MCF 10A (cell line): Measurements from ENCODE around the gene KIAA0319L. TPM values are rescaled to one million over a fixed set of nuclear protein-coding genes. Genes with fewer than 3 reads are reported as not detected.

ENCODE experiments used
- BruUV-seq: library from RNA; stranded (reverse); fragments of 400-500 nt; replicated peaks from 2 replicates; lab custom pipeline; 2021; lab: Mats Ljungman, UMichigan
- CTCF ChIA-PET: fragments of 300-600 bp; sonication (Branson Sonifier 250); formaldehyde crosslinking; extraction: SDS; loops from one replicate; lab custom pipeline; 2021; ENCODE audit warnings: antibody characterized with exemption, inconsistent platforms; lab: Yijun Ruan, JAX
- POLR2A ChIA-PET: fragments of 300-600, 350-650 bp; sonication (Branson Sonifier 250); formaldehyde crosslinking; extraction: SDS; loops from one replicate; lab custom pipeline; 2020; ENCODE audit warnings: antibody characterized with exemption, inconsistent platforms; lab: Yijun Ruan, JAX
- DNase-seq: peaks from one replicate; pipeline ENCODE4 v3.0.0-alpha.2; 2018; ENCODE audit not compliant: unreplicated experiment
- H3K27ac Mint-ChIP-seq: one replicate; pipeline ENCODE4 v1.8.0; 2022; ENCODE audit warnings: mild to moderate bottlenecking, low read depth, mixed read lengths; ENCODE audit not compliant: unreplicated experiment
- H3K27me3 Mint-ChIP-seq: one replicate; pipeline ENCODE4 v1.8.0; 2022; ENCODE audit warnings: mixed read lengths; ENCODE audit not compliant: insufficient read depth, unreplicated experiment
- H3K36me3 Mint-ChIP-seq: one replicate; pipeline ENCODE4 v1.8.0; 2022; ENCODE audit warnings: mild to moderate bottlenecking, moderate library complexity, mixed read lengths; ENCODE audit not compliant: insufficient read depth, unreplicated experiment
- H3K4me1 Mint-ChIP-seq: one replicate; pipeline ENCODE4 v1.8.0; 2022; ENCODE audit warnings: mixed read lengths; ENCODE audit not compliant: insufficient read depth, unreplicated experiment
- H3K4me3 Mint-ChIP-seq: one replicate; pipeline ENCODE4 v1.8.0; 2022; ENCODE audit warnings: mild to moderate bottlenecking, moderate library complexity, mixed read lengths; ENCODE audit not compliant: unreplicated experiment
- H3K9me3 Mint-ChIP-seq: one replicate; pipeline ENCODE4 v1.8.0; 2022; ENCODE audit warnings: mixed read lengths; ENCODE audit not compliant: unreplicated experiment
- intact Hi-C: fragments of 100-400 bp; cut with micrococcal nuclease; formaldehyde crosslinking; loops from 2 replicates; pipeline ENCODE4 v1.14.1; 2022
- total RNA-seq: library from RNA; stranded (reverse); gene quantifications from 2 replicates; pipeline ENCODE4 v1.2.3, GENCODE V29; 2022
- TF ChIP-seq, protein P1 (sequence below): fragments of 200-600 bp; IDR thresholded peaks from one replicate; pipeline ENCODE4 v1.8.0; 2022; ENCODE audit warnings: antibody characterized with exemption, mild to moderate bottlenecking; ENCODE audit not compliant: unreplicated experiment

The KIAA0319L gene
- total RNA-seq, 1 experiment from 2014 or later: 50.7 TPM

DNA sequence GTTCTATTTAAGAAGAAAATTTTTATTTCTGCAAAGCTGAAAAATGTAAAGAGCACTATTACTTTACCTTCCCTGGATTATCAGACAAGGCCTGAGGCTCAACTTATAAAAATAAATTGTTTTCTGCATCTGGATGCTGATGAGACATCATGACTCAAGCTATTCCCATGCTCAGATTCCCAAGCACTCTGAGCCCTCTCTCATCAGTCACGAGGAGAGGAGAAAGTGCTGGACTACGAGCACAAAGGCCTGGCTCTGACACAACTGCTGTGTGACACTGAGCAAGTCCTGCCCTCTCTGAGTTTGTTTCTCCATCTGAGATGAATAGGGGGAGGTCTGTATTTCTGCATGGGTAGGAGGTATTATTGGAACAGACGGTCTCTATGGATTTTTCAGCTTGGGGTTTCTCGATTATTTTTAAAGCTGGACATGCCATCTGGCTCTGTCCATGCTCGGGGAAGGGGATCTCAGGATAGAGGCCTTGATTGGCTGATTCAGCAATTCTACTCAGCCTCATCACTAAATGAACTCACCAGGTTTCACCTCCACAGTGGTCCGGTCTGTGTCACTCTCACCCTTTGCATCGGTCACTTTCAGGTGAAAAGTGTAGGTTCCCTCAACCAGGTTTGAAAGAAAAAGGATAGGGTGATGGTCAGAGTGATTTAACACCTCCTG is 107.7 kb downstream of the KIAA0319L start:
- Mint-ChIP-seq H3K27me3 (no peaks in the 10 kb centered on the region), H3K27ac (peak overlapping the region; percentile 91), H3K9me3 (no peaks in the 10 kb centered on the region), H3K36me3 (peaks cover 42% of the 10 kb centered on the region), H3K4me1 (peaks cover 19% of the 10 kb centered on the region), H3K4me3 (no peak overlapping the region)
- CTCF ChIA-PET: interaction anchor here (0.5 to 6.9 kb wide), 16 partner anchors 9 to 321 kb away, joined by 3 to 177 read pairs (median 8); no protein-coding TSS in a partner anchor
- BruUV-seq: no TSS peak
- POLR2A ChIA-PET: interaction anchor here (0.6 to 7.5 kb wide), 13 partner anchors 10 to 937 kb away, joined by 3 to 212 read pairs (median 4); partner anchors contain the start of genes AGO3, CLSPN, KIAA0319L and NCDN
- intact Hi-C loops: loop anchor here (2.0 to 5.0 kb wide), 4 partner anchors 107 to 325 kb away; partner anchors contain the start of genes KIAA0319L, NCDN and SFPQ
- DNase-seq: peak; percentile 88
- TF ChIP-seq, protein P1, sequence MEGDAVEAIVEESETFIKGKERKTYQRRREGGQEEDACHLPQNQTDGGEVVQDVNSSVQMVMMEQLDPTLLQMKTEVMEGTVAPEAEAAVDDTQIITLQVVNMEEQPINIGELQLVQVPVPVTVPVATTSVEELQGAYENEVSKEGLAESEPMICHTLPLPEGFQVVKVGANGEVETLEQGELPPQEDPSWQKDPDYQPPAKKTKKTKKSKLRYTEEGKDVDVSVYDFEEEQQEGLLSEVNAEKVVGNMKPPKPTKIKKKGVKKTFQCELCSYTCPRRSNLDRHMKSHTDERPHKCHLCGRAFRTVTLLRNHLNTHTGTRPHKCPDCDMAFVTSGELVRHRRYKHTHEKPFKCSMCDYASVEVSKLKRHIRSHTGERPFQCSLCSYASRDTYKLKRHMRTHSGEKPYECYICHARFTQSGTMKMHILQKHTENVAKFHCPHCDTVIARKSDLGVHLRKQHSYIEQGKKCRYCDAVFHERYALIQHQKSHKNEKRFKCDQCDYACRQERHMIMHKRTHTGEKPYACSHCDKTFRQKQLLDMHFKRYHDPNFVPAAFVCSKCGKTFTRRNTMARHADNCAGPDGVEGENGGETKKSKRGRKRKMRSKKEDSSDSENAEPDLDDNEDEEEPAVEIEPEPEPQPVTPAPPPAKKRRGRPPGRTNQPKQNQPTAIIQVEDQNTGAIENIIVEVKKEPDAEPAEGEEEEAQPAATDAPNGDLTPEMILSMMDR: no peak

DNA sequence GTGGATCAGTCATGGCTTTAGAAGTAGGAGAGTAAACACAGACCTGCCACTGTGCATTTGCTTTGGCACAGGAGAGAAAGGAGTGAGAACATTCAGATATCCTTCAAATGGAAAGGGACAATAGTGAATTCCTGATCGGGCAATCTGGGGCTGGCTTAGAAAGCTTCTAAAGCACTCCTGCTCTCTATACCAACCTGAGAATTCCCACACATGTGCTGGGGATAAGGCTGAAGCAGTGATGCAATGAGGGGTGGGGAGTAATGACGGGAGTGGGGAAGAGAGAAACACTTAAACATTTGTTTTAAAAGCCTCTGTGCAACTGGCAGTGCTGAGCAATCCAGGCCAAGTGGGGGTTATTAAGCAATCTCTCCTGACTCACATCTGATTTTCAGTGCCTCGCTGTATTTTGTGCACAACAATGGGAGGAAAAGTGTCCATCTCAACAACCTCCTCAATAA is 108.8 kb downstream of the KIAA0319L start:
- BruUV-seq: no TSS peak
- H3K4me3 Mint-ChIP-seq: peak overlapping the region; percentile 41
- H3K36me3 Mint-ChIP-seq: peaks cover 33% of the 10 kb centered on the region
- H3K9me3 Mint-ChIP-seq: no peaks in the 10 kb centered on the region
- DNase-seq: peak; percentile 96
- ChIA-PET POLR2A (interaction anchor here (0.5 to 7.5 kb wide), 13 partner anchors 8 to 363 kb away, joined by 3 to 212 read pairs (median 3); partner anchors contain the start of genes CLSPN, KIAA0319L and NCDN), CTCF (interaction anchor here (0.6 to 6.9 kb wide), 8 partner anchors 9 to 328 kb away, joined by 3 to 177 read pairs (median 31); no protein-coding TSS in a partner anchor)
- H3K27ac Mint-ChIP-seq: peak overlapping the region; percentile 91
- H3K27me3 Mint-ChIP-seq: no peaks in the 10 kb centered on the region
- TF ChIP-seq, protein P1: no peak
- H3K4me1 Mint-ChIP-seq: peaks cover 19% of the 10 kb centered on the region
- intact Hi-C loops: loop anchor here (2.0 to 5.0 kb wide), 2 partner anchors 108 to 256 kb away; partner anchors contain the start of genes KIAA0319L, NCDN and SFPQ

DNA sequence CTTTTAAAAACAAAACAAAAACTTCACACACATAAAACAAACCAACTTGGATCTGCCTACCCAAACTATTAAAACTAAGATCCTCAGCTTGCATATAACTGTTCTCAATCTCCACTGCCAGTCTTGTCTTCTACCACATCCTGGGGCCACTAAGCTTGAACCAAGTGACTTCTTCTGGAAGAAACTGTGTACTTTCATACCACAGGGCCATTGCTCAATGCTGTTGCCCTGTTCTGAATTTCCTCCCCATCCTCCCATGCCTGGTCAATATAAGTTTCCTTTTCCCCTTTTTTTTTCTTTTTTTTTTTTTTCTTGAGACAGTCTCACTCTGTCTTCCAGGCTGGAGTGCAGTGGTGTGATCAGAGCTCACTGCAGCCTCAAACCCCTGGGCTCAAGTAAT is 109.9 kb downstream of the KIAA0319L start:
- POLR2A ChIA-PET: interaction anchor here (0.7 to 7.5 kb wide), 7 partner anchors 9 to 484 kb away, joined by 3 to 212 read pairs (median 3); partner anchors contain the start of genes AGO3, KIAA0319L and NCDN
- H3K36me3 Mint-ChIP-seq: peaks cover 41% of the 10 kb centered on the region
- TF ChIP-seq, protein P1: no peak
- peak overlapping the region; percentile 91 for H3K27ac Mint-ChIP-seq
- H3K4me1 Mint-ChIP-seq: peaks cover 11% of the 10 kb centered on the region
- CTCF ChIA-PET: interaction anchor here (0.6 to 6.9 kb wide), 5 partner anchors 24 to 248 kb away, joined by 3 to 177 read pairs (median 3); no protein-coding TSS in a partner anchor
- BruUV-seq: no TSS peak
- no peak overlapping the region for H3K4me3 Mint-ChIP-seq
- no peaks in the 10 kb centered on the region for H3K27me3 Mint-ChIP-seq
- H3K9me3 Mint-ChIP-seq: no peaks in the 10 kb centered on the region
- DNase-seq: no peak
- intact Hi-C loops: loop anchor here (5.0 kb wide), 1 partner anchor 255 kb away; the partner anchor contains the start of gene SFPQ

DNA sequence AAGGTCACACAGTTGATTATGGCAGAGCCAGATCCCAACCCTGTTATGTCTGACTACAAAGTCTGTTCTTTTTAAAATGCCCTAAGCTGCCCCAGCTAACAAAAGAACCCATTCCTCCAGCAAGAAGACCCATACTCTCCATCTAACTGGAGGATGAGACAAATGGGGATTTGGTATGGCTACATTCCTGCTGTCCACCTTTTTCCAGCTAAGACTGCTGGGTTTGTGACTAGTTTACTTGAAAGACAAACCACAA is 112.8 kb downstream of the KIAA0319L start:
- no peaks in the 10 kb centered on the region for H3K27me3 Mint-ChIP-seq
- H3K9me3 Mint-ChIP-seq: no peaks in the 10 kb centered on the region
- peaks cover 35% of the 10 kb centered on the region for H3K36me3 Mint-ChIP-seq
- no peak overlapping the region for H3K27ac Mint-ChIP-seq
- POLR2A ChIA-PET: interaction anchor here (0.7 to 6.8 kb wide), 3 partner anchors 35 to 193 kb away, joined by 3 to 31 read pairs (median 5); partner anchors contain the start of genes KIAA0319L and NCDN
- no TSS peak for BruUV-seq
- H3K4me3 Mint-ChIP-seq: no peak overlapping the region
- H3K4me1 Mint-ChIP-seq: peaks cover 8% of the 10 kb centered on the region
- intact Hi-C loops: no loop called here
- no peak for DNase-seq
- TF ChIP-seq, protein P1: no peak
- CTCF ChIA-PET: interaction anchor here (0.7 to 1.3 kb wide), 4 partner anchors 27 to 337 kb away, joined by 3 to 6 read pairs (median 4); partner anchors contain the start of genes KIAA0319L and NCDN
